ENCODE results near the gene CELA1.

Gene CELA1

DNA sequence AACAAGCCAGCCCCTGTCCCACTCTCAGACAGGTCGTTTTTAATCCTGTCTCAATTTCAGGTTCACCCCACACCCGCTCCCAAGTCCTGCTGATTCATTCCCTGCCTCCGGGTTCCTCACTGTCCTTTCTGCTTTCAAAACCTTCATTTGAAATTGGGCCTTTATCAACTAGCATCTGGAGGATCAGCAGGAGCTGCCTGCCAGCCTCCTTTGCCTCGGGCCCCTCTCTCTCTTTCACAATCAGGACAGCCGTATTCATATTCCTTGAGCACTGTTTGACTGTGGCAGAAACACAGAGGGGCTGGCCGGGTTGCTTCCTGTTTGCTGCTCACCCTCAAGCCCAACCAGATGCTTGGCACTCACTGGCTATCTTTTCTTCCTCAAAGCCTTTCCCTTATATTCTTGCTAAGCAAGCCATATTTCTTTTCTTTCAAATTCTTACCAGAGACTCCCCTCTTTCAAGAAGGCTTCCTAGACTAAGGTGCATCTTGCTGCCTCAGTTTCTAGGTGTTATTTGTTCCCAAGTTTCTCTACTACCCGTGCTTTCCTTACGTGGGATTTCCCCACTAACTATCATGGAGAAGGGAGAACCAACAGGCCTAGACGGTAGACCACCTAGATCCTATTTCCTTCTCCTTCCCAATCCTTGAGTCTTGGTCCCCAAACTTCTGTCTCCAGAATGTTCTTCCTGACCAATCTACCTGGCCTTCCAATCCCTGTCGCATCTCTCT is 41.8 kb upstream of the CELA1 start:
- Histone ChIP-seq H3K27me3 (replicated peaks; ENCODE audit: control insufficient read depth, insufficient read depth, low read length) (no peaks in the 10 kb centered on the region), H3K4me3 (replicated peaks; ENCODE audit: low read depth, low read length) (no peak overlapping the region), H3K36me3 (ENCODE audit: control insufficient read depth, insufficient read depth, low read length) (0 out of 2 replicates have a peak, but pooled peaks cover 1% of the 10 kb centered on the region)
- TF ChIP-seq, protein P1, sequence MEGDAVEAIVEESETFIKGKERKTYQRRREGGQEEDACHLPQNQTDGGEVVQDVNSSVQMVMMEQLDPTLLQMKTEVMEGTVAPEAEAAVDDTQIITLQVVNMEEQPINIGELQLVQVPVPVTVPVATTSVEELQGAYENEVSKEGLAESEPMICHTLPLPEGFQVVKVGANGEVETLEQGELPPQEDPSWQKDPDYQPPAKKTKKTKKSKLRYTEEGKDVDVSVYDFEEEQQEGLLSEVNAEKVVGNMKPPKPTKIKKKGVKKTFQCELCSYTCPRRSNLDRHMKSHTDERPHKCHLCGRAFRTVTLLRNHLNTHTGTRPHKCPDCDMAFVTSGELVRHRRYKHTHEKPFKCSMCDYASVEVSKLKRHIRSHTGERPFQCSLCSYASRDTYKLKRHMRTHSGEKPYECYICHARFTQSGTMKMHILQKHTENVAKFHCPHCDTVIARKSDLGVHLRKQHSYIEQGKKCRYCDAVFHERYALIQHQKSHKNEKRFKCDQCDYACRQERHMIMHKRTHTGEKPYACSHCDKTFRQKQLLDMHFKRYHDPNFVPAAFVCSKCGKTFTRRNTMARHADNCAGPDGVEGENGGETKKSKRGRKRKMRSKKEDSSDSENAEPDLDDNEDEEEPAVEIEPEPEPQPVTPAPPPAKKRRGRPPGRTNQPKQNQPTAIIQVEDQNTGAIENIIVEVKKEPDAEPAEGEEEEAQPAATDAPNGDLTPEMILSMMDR (IDR thresholded peaks at IDR 0.05; ENCODE audit: insufficient read depth, low read length, poor library complexity, severe bottlenecking), result no peak
- DNase-seq (ENCODE audit: extremely low read depth, insufficient read length), result no peak

DNA sequence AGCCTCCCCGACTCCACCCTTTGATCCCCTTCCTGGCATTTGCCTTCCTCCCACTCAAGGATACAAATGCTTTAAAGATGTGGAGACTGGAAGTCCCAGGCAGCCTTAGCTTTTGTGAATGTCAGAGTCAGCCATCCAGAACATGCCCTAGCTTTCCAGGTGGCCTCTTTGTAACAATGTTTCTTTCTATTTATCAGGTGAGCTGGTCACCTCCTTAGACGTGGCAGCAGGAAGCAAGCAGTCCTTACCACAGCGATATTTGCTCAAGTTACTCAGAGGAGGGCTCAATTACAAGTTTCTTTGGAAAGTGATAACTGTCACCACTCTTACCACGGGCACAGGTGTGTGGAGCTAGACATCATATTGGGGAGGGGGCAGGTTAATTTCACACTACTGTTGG is 39.9 kb upstream of the CELA1 start:
- H3K36me3 ChIP-seq (ENCODE audit: control insufficient read depth, insufficient read depth, low read length), result 0 out of 2 replicates have a peak, but pooled peaks cover 3% of the 10 kb centered on the region
- TF ChIP-seq, protein P1 (IDR thresholded peaks at IDR 0.05; ENCODE audit: insufficient read depth, low read length, poor library complexity, severe bottlenecking), result no peak
- no peak overlapping the region for H3K4me3 ChIP-seq (replicated peaks; ENCODE audit: low read depth, low read length)
- no peak for DNase-seq (ENCODE audit: extremely low read depth, insufficient read length)
- H3K27me3 ChIP-seq (replicated peaks; ENCODE audit: control insufficient read depth, insufficient read depth, low read length), result no peaks in the 10 kb centered on the region

DNA sequence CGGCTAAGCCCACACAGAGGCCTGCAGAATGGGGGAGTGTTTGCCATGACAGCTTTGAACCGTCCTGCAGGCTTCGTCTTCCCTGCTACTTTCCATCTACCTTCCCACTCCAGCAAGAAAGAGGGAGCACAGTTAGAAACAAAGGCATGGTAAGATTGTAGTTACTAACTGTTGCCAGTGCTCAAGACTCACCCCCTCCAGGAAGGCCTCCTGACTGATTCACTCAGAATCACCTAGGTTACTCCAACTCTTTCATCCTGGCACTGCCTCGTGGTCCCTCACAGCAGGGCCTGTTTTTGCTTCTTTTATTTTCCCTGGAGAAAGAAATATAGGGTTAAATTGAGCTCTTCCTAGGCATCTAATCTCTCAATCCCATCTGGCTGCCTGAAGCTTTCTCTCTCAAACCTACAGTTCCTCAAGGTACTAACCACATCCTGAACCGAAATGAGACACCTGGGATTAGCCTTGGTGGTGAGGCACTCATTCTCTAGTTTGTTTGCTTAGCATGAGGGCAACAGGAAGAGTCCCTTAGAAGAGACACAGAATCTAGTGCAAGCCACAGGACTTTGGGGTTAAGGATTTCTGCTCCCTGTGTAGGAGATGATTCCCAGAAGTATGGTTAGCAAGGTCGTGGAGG is 36.9 kb upstream of the CELA1 start:
- Histone ChIP-seq H3K36me3 (ENCODE audit: control insufficient read depth, insufficient read depth, low read length) (peaks cover 6% of the 10 kb centered on the region), H3K27me3 (replicated peaks; ENCODE audit: control insufficient read depth, insufficient read depth, low read length) (no peaks in the 10 kb centered on the region), H3K4me3 (replicated peaks; ENCODE audit: low read depth, low read length) (no peak overlapping the region)
- TF ChIP-seq, protein P1 (IDR thresholded peaks at IDR 0.05; ENCODE audit: insufficient read depth, low read length, poor library complexity, severe bottlenecking), result no peak
- DNase-seq (ENCODE audit: extremely low read depth, insufficient read length), result no peak

DNA sequence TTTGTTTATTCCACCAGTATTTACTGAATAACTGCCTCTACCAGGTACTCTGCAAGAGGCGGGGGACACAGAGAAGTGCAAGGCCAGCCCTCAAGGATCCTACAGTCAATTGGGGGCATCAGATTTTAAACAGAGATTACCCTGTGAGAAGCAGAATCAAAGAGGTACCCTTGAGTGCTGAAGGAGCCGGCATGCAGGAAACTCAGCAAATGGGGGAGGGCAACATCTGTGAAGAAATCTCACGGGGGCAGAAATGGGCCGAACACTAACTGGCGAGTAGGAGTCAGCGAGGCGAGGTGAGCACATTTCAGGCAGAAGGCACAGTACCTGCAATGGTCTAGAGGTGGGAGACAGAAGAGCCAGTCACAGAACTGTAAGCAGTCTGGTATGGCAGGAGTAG is 35.7 kb upstream of the CELA1 start:
- no peak overlapping the region for H3K4me3 ChIP-seq (replicated peaks; ENCODE audit: low read depth, low read length)
- TF ChIP-seq, protein P1 (IDR thresholded peaks at IDR 0.05; ENCODE audit: insufficient read depth, low read length, poor library complexity, severe bottlenecking), result no peak
- H3K36me3 ChIP-seq (ENCODE audit: control insufficient read depth, insufficient read depth, low read length), result peaks cover 9% of the 10 kb centered on the region
- no peaks in the 10 kb centered on the region for H3K27me3 ChIP-seq (replicated peaks; ENCODE audit: control insufficient read depth, insufficient read depth, low read length)
- no peak for DNase-seq (ENCODE audit: extremely low read depth, insufficient read length)

DNA sequence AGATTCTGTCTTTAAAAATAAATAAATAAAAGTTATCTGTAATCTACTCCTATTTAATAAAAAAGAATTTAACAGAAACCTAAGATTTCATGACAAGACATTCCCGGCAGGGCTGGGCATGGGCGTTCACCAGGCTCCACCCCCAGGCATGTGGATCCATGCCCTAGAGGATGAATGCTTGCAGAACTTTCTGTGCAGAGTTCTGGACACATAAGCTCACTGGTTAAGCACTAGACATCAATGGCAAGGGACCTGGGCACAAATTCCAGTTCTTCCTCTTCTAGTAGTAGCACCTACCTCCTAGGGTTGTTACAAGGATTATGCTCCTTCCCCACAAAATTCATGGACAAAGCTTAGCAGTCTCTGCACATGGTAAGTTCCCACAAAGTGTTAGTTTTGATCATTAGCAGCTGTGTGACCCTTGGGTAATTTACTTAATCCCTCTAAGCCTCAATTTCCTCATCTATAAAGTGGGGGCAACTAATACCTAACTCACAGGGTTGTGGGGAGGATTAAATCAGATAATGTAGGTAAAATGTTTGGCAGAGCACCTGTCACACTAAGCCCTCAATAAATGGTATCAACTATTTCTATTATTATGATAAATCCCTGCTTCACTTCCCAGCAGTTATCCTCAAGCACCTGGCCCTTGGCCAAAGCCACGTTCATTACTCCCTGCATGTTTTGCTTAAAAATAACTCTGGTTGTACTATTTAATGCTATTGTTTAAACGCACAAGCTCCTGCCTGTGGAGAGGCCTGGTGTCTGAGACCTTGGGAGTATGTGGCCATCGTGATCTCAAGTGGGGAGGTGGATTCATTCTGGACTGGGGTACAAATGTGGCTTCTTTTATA is 35.0 kb upstream of the CELA1 start:
- H3K36me3 ChIP-seq (ENCODE audit: control insufficient read depth, insufficient read depth, low read length), result peaks cover 16% of the 10 kb centered on the region
- no peak for DNase-seq (ENCODE audit: extremely low read depth, insufficient read length)
- TF ChIP-seq, protein P1 (IDR thresholded peaks at IDR 0.05; ENCODE audit: insufficient read depth, low read length, poor library complexity, severe bottlenecking), result no peak
- no peak overlapping the region for H3K4me3 ChIP-seq (replicated peaks; ENCODE audit: low read depth, low read length)
- no peaks in the 10 kb centered on the region for H3K27me3 ChIP-seq (replicated peaks; ENCODE audit: control insufficient read depth, insufficient read depth, low read length)
